ENCODE results near the gene GYS1. TPM values are rescaled to one million over a fixed set of nuclear protein-coding genes. Genes with fewer than 3 reads are reported as not detected.
"Not testable (repeated sequence)": the region's sequence is repeated elsewhere in the genome, so short reads cannot be mapped to it uniquely, and the experiment has no call there.

The GYS1 gene
- polyA plus RNA-seq (ENCODE audit: low read depth in 6 of 6) = 10 to 100 TPM; 16.0 to 24.1 (median 20.5) TPM

DNA sequence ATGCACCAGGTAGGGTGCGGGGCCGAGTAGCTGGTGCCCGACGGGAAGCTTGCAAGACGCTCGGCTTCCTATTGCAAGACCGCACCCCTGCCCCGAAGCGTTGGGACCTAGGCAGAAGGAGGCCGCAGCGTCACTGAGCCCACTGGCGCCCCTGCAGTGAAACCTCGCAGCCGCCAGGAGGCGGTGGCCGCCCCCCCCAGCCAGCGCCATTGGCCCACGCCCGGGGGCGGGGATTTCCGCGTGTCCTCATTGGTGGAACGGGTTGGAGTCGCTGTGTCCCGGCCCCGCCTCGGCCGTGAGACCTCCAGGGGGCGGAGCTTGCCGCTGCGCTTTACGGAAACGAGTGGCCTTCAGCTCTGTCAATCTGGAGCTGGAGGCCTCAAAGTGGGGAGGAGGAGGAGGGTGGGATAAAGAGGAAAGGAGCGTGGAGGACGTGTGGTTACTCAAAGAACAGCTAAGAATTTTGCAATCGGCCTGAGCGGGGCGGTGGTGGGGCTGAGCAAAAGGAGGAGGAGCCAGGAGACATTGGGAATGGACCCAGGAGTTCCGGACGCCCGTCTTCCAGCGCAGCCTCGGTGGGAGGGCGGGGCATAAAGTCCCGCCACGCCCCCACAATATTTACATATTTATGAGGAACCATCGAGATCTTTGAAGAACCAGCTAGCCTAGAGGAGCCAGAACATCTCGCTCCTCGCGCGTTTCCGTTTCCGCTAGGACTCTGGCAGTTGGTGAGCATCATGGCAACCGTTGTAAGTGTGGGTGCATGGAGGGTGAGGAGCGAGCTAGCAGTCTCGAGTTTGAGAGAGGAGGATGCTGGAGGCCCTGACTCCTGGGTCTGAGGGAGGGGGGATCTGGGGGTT lies at the start of gene GYS1, which contains the start of gene RUVBL2:
Gene GYS1, minus strand, starts transcription at position 135 of the 860 bp plus-strand sequence. CDS start 197 bp downstream, outside the sequence.
Gene RUVBL2, plus strand, starts transcription at position 713 of the 860 bp plus-strand sequence. Its CDS starts 25 bp downstream, at position 738.
- peaks cover 39 to 49% (median 46%) of the 10 kb centered on the region in 3 donors for H3K4me1 Mint-ChIP-seq
- H3K27ac Mint-ChIP-seq = peak within 1 kb of the TSS; percentile 93 to 99 (median 98)
- H3K27me3 Mint-ChIP-seq = no peaks in the 10 kb centered on the region
- H3K36me3 Mint-ChIP-seq = peaks cover 6 to 9% of the 10 kb centered on the region in 2 donors
- DNase-seq (peak; percentile 99), ATAC-seq (ENCODE audit: low read depth in 2 of 2) (peak; percentile 89 to 90)
- H3K4me3 Mint-ChIP-seq = peak within 1 kb of the TSS; percentile 89 to 100 (median 96)
- peaks cover 0 to 2% (median 0%) of the 10 kb centered on the region in 7 donors for H3K9me3 Mint-ChIP-seq

DNA sequence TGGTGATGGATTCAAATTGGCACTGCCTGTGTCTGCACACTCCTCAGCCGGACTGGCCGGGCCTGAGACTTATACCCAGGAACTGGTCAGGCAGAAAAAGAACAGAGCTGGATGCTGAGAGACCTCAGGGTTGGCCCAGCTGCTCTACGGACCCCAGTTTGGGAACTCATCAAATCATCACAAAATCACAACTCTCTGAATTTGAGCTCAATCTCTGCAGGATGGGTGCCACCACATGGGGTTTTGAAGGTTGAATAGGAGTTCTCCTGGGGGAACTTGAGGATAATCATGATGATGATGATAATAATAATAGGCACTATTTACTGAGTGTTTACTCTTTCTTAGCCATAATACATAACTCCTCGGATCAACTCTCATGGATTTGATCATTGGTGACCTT lies 49.6 kb upstream of the GYS1 start:
- H3K36me3 Mint-ChIP-seq; H3K4me1 Mint-ChIP-seq; H3K4me3 Mint-ChIP-seq; H3K27me3 Mint-ChIP-seq; H3K9me3 Mint-ChIP-seq; ATAC-seq (ENCODE audit: low read depth in 2 of 2); H3K27ac Mint-ChIP-seq; DNase-seq: not testable (repeated sequence)

DNA sequence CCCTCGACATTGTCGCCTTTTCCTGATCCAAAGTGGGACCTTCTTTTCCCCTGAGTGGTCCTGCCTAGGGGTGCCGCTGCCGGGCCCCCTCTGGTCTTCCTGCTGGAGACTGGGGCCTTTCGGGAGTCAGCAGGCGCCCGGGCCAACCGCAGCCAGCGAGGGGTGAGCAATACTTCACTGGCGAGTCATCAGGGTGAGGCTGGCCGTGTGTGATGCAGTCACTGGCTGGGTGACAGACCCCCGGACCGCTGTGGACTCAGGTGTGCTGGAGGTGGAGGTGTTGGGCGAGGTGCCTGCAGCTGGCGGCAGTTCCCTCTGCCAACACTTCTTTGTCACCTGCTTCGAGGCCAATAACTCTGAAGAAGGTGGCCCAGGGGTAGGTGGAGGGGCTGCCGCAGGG lies 49.1 kb upstream of the GYS1 start:
- Mint-ChIP-seq H3K4me3 (no peak overlapping the region), H3K4me1 (no peaks in the 10 kb centered on the region), H3K27ac (no peak overlapping the region), H3K27me3 (peaks cover 0 to 4% (median 0%) of the 10 kb centered on the region in 3 donors), H3K9me3 (no peaks in the 10 kb centered on the region), H3K36me3 (no peaks in the 10 kb centered on the region)
- DNase-seq (no peak), ATAC-seq (ENCODE audit: low read depth in 2 of 2) (no peak)

DNA sequence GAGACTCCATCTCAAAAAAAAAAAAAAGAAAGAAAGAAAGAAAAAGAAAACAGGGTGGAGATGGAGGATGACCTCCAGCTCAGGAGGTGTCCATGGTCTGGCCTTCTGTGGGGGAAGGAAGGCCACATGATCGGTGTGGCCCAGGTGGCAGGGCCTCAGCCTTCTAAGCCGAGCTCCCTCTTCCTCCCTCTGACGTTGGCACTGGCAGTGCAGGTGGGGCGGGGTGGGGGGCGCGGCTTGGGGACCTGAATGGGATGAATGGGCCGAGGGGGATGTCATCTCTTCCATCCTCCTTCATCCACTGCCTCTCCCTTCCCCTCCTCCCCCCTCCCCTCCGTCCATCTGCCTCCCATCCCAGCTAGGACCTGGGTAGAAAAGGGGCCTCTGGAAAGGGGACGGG lies 46.6 kb upstream of the GYS1 start:
- not testable (repeated sequence) for H3K36me3 Mint-ChIP-seq; DNase-seq; H3K4me1 Mint-ChIP-seq; ATAC-seq (ENCODE audit: low read depth in 2 of 2); H3K4me3 Mint-ChIP-seq; H3K9me3 Mint-ChIP-seq; H3K27ac Mint-ChIP-seq
- peaks cover 4 to 12% (median 7%) of the 10 kb centered on the region in 3 donors for H3K27me3 Mint-ChIP-seq

DNA sequence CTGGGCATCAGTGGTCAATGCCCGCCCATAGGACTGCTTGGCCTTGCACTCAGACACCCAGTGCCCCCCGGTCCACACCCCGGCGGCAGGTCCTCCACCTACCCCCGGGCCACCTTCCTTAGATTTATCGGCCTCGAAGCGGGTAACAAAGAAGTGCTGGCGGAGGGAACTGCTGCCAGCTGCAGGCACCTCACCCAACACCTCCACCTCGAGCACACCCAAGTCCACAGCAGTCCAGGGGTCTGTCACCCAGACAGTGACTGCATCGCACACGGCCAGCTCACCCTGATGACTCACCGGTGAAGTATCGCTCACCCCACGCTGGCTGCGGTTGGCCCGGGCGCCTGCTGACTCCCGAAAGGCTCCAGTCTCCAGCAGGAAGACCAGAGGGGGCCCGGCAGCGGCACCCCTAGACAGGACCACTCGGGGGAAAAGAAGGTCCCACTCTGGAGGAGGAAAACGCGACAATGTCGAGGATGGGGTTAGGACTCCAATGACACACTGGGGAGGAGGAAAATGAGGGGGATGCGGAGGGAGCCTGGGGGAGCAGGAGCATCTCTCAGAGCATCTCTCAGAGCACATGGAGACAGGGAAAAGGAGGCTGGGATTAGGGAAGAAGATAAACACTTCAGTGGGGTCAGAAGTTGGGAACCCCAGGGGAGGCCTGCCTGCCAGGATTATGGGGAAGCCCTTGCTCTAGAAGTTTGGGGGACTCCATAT lies 45.6 kb upstream of the GYS1 start:
- not testable (repeated sequence) for H3K36me3 Mint-ChIP-seq; DNase-seq; H3K9me3 Mint-ChIP-seq; H3K4me1 Mint-ChIP-seq; ATAC-seq (ENCODE audit: low read depth in 2 of 2); H3K27ac Mint-ChIP-seq; H3K4me3 Mint-ChIP-seq
- H3K27me3 Mint-ChIP-seq = peaks cover 4 to 16% (median 7%) of the 10 kb centered on the region in 3 donors

DNA sequence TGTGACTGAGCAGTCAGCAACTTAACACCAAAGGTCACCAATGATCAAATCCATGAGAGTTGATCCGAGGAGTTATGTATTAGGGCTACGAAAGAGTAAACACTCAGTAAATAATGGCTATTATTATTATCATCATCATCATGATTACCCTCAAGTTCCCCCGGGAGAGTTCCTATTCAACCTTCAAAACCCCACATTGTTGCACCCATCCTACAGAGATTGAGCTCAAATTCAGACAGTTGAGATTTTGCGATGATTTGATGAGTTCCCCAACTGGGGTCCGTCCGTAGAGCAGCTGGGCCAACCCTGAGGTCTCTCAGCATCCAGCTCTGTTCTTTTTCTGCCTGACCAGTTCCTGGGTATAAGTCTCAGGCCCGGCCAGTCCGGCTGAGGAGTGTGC lies 45.0 kb upstream of the GYS1 start:
- H3K36me3 Mint-ChIP-seq; H3K9me3 Mint-ChIP-seq; ATAC-seq (ENCODE audit: low read depth in 2 of 2); H3K4me3 Mint-ChIP-seq; DNase-seq; H3K4me1 Mint-ChIP-seq; H3K27ac Mint-ChIP-seq: not testable (repeated sequence)
- H3K27me3 Mint-ChIP-seq = peaks cover 4 to 16% (median 7%) of the 10 kb centered on the region in 3 donors

DNA sequence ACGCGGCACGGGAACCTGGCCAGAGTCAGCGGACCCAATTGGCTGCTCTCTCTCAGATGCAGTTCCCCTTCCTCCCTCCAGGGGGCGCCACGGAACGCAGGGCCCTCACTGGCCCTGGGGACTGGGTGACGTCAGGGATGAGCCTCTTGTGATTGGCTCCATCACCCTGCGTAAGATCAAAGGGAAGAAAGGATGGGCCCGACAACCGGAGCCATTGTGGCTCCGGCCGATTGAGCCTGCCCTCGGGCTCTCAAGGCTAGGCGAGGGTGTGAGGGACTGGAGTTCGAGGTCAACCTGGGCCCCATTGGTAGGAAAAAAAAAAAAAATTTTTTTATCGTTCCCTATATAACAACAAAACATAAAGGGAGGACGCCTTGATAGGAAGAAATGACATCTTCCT lies 43.7 kb upstream of the GYS1 start, which contains the start of gene CGB1:
Gene CGB1, minus strand, starts transcription at position 81 of the 400 bp plus-strand sequence. CDS start 184 bp downstream, outside the sequence.
- H3K27me3 Mint-ChIP-seq = peaks cover 2 to 21% (median 7%) of the 10 kb centered on the region in 3 donors
- not testable (repeated sequence) for DNase-seq; H3K9me3 Mint-ChIP-seq; ATAC-seq (ENCODE audit: low read depth in 2 of 2); H3K36me3 Mint-ChIP-seq; H3K4me1 Mint-ChIP-seq; H3K4me3 Mint-ChIP-seq
- peak within 1 kb of the TSS in 2 of 6 donors; percentile 60 to 62 for H3K27ac Mint-ChIP-seq

DNA sequence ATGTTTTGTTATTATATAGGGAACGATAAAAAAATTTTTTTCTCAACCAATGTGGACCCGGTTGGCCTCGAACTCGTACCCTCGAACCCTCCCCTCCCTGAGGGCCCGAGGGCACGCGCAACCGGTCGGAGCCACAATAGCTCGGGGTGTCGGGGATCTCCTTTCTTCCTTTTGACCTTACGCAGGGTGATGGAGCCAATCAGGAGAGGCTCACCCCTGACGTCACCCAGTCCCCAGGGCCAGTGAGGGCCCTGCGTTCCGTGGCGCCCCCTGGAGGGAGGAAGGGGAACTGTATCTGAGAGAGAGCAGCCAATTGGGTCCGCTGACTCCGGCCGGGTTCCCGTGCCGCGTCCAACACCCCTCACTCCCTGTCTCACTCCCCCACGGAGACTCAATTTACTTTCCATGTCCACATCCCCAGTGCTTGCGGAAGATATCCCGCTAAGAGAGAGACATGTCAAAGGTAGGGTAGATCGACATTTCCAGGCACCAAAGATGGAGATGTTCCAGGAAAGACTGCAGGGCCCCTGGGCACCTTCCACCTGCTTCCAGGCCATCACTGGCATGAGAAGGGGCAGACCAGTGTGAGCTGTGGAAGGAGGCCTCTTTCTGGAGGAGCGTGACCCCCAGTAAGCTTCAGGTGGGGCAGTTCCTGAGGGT lies 38.7 kb upstream of the GYS1 start, which contains the start of gene CGB2:
Gene CGB2, plus strand, starts transcription at position 249 of the 660 bp plus-strand sequence. Its CDS starts 206 bp downstream, at position 455.
- ATAC-seq (ENCODE audit: low read depth in 2 of 2) = peak; percentile 52 to 62
- not testable (repeated sequence) for H3K4me1 Mint-ChIP-seq, DNase-seq, H3K36me3 Mint-ChIP-seq, H3K9me3 Mint-ChIP-seq
- peaks cover 7 to 36% (median 14%) of the 10 kb centered on the region in 3 donors for H3K27me3 Mint-ChIP-seq
- H3K4me3 Mint-ChIP-seq = peak within 1 kb of the TSS in 2 of 8 donors; percentile 1 to 2
- peak within 1 kb of the TSS in 1 of 6 donors; percentile 56 for H3K27ac Mint-ChIP-seq

DNA sequence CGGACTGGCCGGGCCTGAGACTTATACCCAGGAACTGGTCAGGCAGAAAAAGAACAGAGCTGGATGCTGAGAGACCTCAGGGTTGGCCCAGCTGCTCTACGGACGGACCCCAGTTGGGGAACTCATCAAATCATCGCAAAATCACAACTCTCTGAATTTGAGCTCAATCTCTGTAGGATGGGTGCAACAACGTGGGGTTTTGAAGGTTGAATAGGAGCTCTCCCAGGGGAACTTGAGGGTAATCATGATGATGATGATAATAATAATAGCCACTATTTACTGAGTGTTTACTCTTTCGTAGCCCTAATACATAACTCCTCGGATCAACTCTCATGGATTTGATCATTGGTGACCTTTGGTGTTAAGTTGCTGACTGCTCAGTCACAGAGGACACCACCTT lies 37.2 kb upstream of the GYS1 start:
- H3K27me3 Mint-ChIP-seq = peaks cover 7 to 31% (median 11%) of the 10 kb centered on the region in 3 donors
- not testable (repeated sequence) for H3K4me1 Mint-ChIP-seq

DNA sequence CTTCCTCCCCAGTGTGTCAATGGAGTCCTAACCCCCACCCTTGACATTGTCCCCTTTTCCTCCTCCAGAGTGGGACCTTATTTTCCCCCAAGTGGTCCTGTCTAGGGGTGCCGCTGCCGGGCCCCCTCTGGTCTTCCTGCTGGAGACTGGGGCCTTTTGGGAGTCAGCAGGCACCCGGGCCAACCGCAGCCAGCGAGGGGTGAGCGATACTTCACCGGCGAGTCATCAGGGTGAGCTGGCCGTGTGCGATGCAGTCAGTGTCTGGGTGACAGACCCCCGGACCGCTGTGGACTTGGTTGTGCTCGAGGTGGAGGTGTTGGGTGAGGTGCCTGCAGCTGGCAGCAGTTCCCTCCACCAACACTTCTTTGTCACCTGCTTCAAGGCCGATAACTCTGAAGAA lies 36.6 kb upstream of the GYS1 start:
- not testable (repeated sequence) for H3K27ac Mint-ChIP-seq; H3K9me3 Mint-ChIP-seq; DNase-seq; ATAC-seq (ENCODE audit: low read depth in 2 of 2); H3K36me3 Mint-ChIP-seq; H3K4me1 Mint-ChIP-seq
- peak overlapping the region in 1 of 8 donors; percentile 77 for H3K4me3 Mint-ChIP-seq
- peaks cover 7 to 28% (median 8%) of the 10 kb centered on the region in 3 donors for H3K27me3 Mint-ChIP-seq

More for the DNA sequence above, 37.2 kb upstream of the GYS1 start:
- not testable (repeated sequence) for H3K27ac Mint-ChIP-seq; DNase-seq; ATAC-seq (ENCODE audit: low read depth in 2 of 2); H3K9me3 Mint-ChIP-seq; H3K36me3 Mint-ChIP-seq; H3K4me3 Mint-ChIP-seq

DNA sequence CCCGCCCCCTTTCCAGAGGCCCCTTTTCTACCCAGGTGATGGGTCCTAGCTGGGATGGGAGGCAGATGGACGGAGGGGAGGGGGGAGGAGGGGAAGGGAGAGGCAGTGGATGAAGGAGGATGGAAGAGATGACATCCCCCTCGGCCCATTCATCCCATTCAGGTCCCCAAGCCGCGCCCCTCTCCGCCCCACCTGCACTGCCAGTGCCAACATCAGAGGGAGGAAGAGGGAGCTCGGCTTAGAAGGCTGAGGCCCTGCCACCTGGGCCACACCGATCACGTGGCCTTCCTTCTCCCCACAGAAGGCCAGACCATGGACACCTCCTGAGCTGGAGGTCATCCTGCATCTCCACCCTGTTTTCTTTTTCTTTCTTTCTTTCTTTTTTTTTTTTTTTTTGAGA lies 35.6 kb upstream of the GYS1 start:
- not testable (repeated sequence) for DNase-seq; H3K4me1 Mint-ChIP-seq; H3K27ac Mint-ChIP-seq; H3K4me3 Mint-ChIP-seq; H3K36me3 Mint-ChIP-seq; ATAC-seq (ENCODE audit: low read depth in 2 of 2); H3K9me3 Mint-ChIP-seq
- peaks cover 7 to 23% (median 8%) of the 10 kb centered on the region in 3 donors for H3K27me3 Mint-ChIP-seq

DNA sequence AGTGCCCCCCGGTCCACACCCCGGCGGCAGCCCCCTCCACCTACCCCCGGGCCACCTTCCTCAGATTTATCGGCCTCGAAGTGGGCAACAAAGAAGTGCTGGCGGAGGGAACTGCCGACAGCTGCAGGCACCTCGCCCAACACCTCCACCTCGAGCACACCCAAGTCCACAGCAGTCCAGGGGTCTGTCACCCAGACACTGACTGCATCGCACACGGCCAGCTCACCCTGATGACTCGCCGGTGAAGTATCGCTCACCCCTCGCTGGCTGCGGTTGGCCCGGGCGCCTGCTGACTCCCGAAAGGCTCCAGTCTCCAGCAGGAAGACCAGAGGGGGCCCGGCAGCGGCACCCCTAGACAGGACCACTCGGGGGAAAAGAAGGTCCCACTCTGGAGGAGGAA lies 32.5 kb upstream of the GYS1 start:
- Mint-ChIP-seq H3K4me1 (peaks cover 8 to 10% (median 9%) of the 10 kb centered on the region in 3 donors), H3K27me3 (peaks cover 0 to 11% (median 8%) of the 10 kb centered on the region in 3 donors)
- H3K4me3 Mint-ChIP-seq; H3K9me3 Mint-ChIP-seq; ATAC-seq (ENCODE audit: low read depth in 2 of 2); DNase-seq; H3K27ac Mint-ChIP-seq; H3K36me3 Mint-ChIP-seq: not testable (repeated sequence)

DNA sequence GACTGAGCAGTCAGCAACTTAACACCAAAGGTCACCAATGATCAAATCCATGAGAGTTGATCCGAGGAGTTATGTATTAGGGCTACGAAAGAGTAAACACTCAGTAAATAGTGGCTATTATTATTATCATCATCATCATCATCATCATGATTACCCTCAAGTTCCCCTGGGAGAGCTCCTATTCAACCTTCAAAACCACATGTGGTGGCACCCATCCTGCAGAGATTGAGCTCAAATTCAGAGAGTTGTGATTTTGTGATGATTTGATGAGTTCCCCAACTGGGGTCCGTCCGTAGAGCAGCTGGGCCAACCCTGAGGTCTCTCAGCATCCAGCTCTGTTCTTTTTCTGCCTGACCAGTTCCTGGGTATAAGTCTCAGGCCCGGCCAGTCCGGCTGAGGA lies 32.0 kb upstream of the GYS1 start:
- H3K36me3 Mint-ChIP-seq; ATAC-seq (ENCODE audit: low read depth in 2 of 2); H3K9me3 Mint-ChIP-seq; H3K4me3 Mint-ChIP-seq; H3K27me3 Mint-ChIP-seq; DNase-seq; H3K27ac Mint-ChIP-seq: not testable (repeated sequence)
- peaks cover 8 to 15% (median 13%) of the 10 kb centered on the region in 3 donors for H3K4me1 Mint-ChIP-seq

Data from naive B cell (primary cell).